HCT116 (cell line): ENCODE results near the gene PHB1. TPM values are rescaled to one million over a fixed set of nuclear protein-coding genes. Genes with fewer than 3 reads are reported as not detected.

Experiments
- ATAC-seq: fragments of 200-7000 bp; cut with Tn5 transposase; 2 replicates; pipeline ENCODE4 v1.9.1; 2020; ENCODE audit warnings: mild to moderate bottlenecking, moderate library complexity
- BruUV-seq: library from RNA; stranded (reverse); fragments of 400-500 nt; replicated peaks from 2 replicates; lab custom pipeline; 2021; lab: Mats Ljungman, UMichigan
- CTCF ChIA-PET: fragments of 300-600 bp; sonication (Branson Sonifier 250); formaldehyde crosslinking; loops from one replicate; lab custom pipeline; 2021; ENCODE audit warnings: antibody characterized with exemption; lab: Charles Lee
- POLR2A ChIA-PET: fragments of 300-600, 350-600 bp; sonication (Branson Sonifier 250); formaldehyde crosslinking; loops from one replicate; lab custom pipeline; 2021; ENCODE audit warnings: antibody characterized with exemption; lab: Charles Lee
- RAD21 ChIA-PET, 2 experiments: fragments of 300-600 bp; sonication (Branson Sonifier 250); formaldehyde crosslinking; loops; one replicate each; lab custom pipeline; 2023; ENCODE audit warnings: low total read pairs in 2 of 2; ENCODE audit not compliant: uncharacterized antibody in 2 of 2, unreplicated experiment in 2 of 2, low non-redundant PET in 1 of 2; lab: Charles Lee
- DNase-seq: peaks from one replicate; pipeline ENCODE4 v3.0.0-alpha.2; 2010; ENCODE audit warnings: low read depth, low spot score
- H2AFZ ChIP-seq: fragments of 200-600 bp; shearing (Covaris generic), sonication (generic); 2 replicates; pipeline ENCODE4 v1.6.1; 2017; ENCODE audit warnings: low read depth, mixed run types, mixed read lengths, antibody characterized with exemption, low read length; ENCODE audit not compliant: poor library complexity, severe bottlenecking
- H3K27ac ChIP-seq: 2 replicates; pipeline ENCODE4 v1.5.1; 2012; ENCODE audit warnings: low read depth, low read length
- H3K27me3 ChIP-seq: fragments of 200-600 bp; sonication (generic); 2 replicates; pipeline ENCODE4 v1.6.1; 2016; ENCODE audit warnings: mixed run types, low read length, mixed read lengths; ENCODE audit not compliant: insufficient read depth
- H3K36me3 ChIP-seq, 2 experiments: fragments of 200-500 bp in 1 of 2; fragments of 200-600 bp in 1 of 2; sonication (Bioruptor generic) in 1 of 2; sonication (generic) in 1 of 2; 2 replicates each; pipeline versions ENCODE4 v1.5.1 to v1.6.1; 2014 to 2016; ENCODE audit warnings: low read length in 2 of 2, inconsistent platforms in 1 of 2, mixed read lengths in 1 of 2, mixed run types in 1 of 2; ENCODE audit not compliant: insufficient read depth in 2 of 2, control insufficient read depth in 1 of 2
- H3K4me1 ChIP-seq, 2 experiments: fragments of 200-600 bp in 1 of 2; sonication (generic) in 1 of 2; 2 replicates each; pipeline versions ENCODE4 v1.5.1 to v1.6.1; 2012 to 2017; ENCODE audit warnings: low read length in 2 of 2, inconsistent platforms in 1 of 2, mild to moderate bottlenecking in 1 of 2, mixed read lengths in 1 of 2, mixed run types in 1 of 2, moderate library complexity in 1 of 2; ENCODE audit not compliant: insufficient read depth in 2 of 2, control insufficient read depth in 1 of 2
- H3K4me2 ChIP-seq: fragments of 200-600 bp; sonication (generic); 2 replicates; pipeline ENCODE4 v1.6.1; 2017; ENCODE audit warnings: mixed run types, low read length, mixed read lengths
- H3K4me3 ChIP-seq, 2 experiments: fragments of 200-600 bp in 1 of 2; sonication (generic) in 1 of 2; replicated peaks in 1 of 2; 2 replicates each; pipeline ENCODE4 v1.5.1; 2011 to 2016; ENCODE audit warnings: low read length in 2 of 2, control low read depth in 1 of 2, low read depth in 1 of 2, mild to moderate bottlenecking in 1 of 2, mixed read lengths in 1 of 2, mixed run types in 1 of 2
- H3K79me2 ChIP-seq: fragments of 200-600 bp; sonication (generic); 2 replicates; pipeline ENCODE4 v1.6.1; 2017; ENCODE audit warnings: mild to moderate bottlenecking, mixed run types, low read length, moderate library complexity, mixed read lengths; ENCODE audit not compliant: insufficient read depth
- H3K9ac ChIP-seq: fragments of 200-600 bp; sonication (generic); 2 replicates; pipeline ENCODE4 v1.6.1; 2016; ENCODE audit warnings: low read length, mixed read lengths
- H3K9me2 ChIP-seq: fragments of 200-600 bp; sonication (generic), shearing (Covaris generic); 2 replicates; pipeline ENCODE4 v1.6.1; 2017; ENCODE audit warnings: mixed run types, mild to moderate bottlenecking, moderate library complexity; ENCODE audit not compliant: insufficient read depth
- H3K9me3 ChIP-seq, 2 experiments: fragments of 200-500 bp in 1 of 2; fragments of 200-600 bp in 1 of 2; sonication (Bioruptor generic) in 1 of 2; sonication (generic) in 1 of 2; 2 replicates each; pipeline ENCODE4 v1.6.1; 2014 to 2017; ENCODE audit warnings: low read length in 2 of 2, mixed read lengths in 2 of 2, inconsistent platforms in 1 of 2, low read depth in 1 of 2, mild to moderate bottlenecking in 1 of 2, mixed run types in 1 of 2, moderate library complexity in 1 of 2; ENCODE audit not compliant: control insufficient read depth in 1 of 2, insufficient read depth in 1 of 2
- H4K20me1 ChIP-seq: fragments of 200-600 bp; sonication (generic), shearing (Covaris generic); 2 replicates; pipeline ENCODE4 v1.6.1; 2017; ENCODE audit warnings: mixed run types, mild to moderate bottlenecking, moderate library complexity; ENCODE audit not compliant: insufficient read depth
- CBX3 ChIP-seq: IDR thresholded peaks from 2 replicates; pipeline ENCODE4 v1.6.1; 2012; ENCODE audit warnings: low read depth
- CEBPB ChIP-seq: IDR thresholded peaks from 2 replicates; pipeline ENCODE4 v1.6.1; 2012; ENCODE audit warnings: low read depth
- CTCF ChIP-seq, 3 experiments: fragments of 200-600 bp in 1 of 3; sonication (generic) in 1 of 3; IDR thresholded peaks in 2 of 3; conservative IDR thresholded peaks in 1 of 3; 2 replicates each; pipeline ENCODE4 v1.5.1; 2012 to 2017; ENCODE audit warnings: low read depth in 2 of 3, low read length in 2 of 3, antibody characterized with exemption in 1 of 3, borderline replicate concordance in 1 of 3, control low read depth in 1 of 3, mild to moderate bottlenecking in 1 of 3, mixed read lengths in 1 of 3, mixed run types in 1 of 3, moderate library complexity in 1 of 3; ENCODE audit not compliant: insufficient read depth in 1 of 3
- EGR1 ChIP-seq: IDR thresholded peaks from 2 replicates; pipeline ENCODE4 v1.6.1; 2012; ENCODE audit warnings: low read depth
- EZH2 ChIP-seq: fragments of 200-600 bp; sonication (generic); IDR thresholded peaks from 2 replicates; pipeline ENCODE4 v1.6.1; 2017; ENCODE audit warnings: antibody characterized with exemption, mixed run types
- EZH2phosphoT487 ChIP-seq: fragments of 200-600 bp; IDR thresholded peaks from 2 replicates; pipeline ENCODE4 v1.6.1; 2018; ENCODE audit warnings: antibody characterized with exemption, borderline replicate concordance
- FOSL1 ChIP-seq: IDR thresholded peaks from 2 replicates; pipeline ENCODE4 v1.6.1; 2012; ENCODE audit warnings: low read depth
- JUND ChIP-seq: IDR thresholded peaks from 2 replicates; pipeline ENCODE4 v1.6.1; 2012
- POLR2A ChIP-seq: IDR thresholded peaks from 2 replicates; pipeline ENCODE4 v1.7.0; 2011; ENCODE audit warnings: borderline replicate concordance; ENCODE audit not compliant: insufficient read depth, insufficient read length; ENCODE audit errors: extremely low read depth
- POLR2AphosphoS5 ChIP-seq: IDR thresholded peaks from 2 replicates; pipeline ENCODE4 v1.6.1; 2011; ENCODE audit warnings: mild to moderate bottlenecking, low read depth, low read length, moderate library complexity
- RAD21 ChIP-seq: IDR thresholded peaks from 2 replicates; pipeline ENCODE4 v1.6.1; 2012; ENCODE audit warnings: low read depth, mild to moderate bottlenecking
- SIN3A ChIP-seq: IDR thresholded peaks from 2 replicates; pipeline ENCODE4 v1.6.1; 2012; ENCODE audit warnings: low read depth
- intact Hi-C: fragments of 100-400 bp; cut with micrococcal nuclease; formaldehyde crosslinking; loops from 2 replicates; pipeline ENCODE4 v1.10.0; 2022
- total RNA-seq: library from RNA; stranded (reverse); gene quantifications from one replicate; pipeline ENCODE4 v1.2.1, GENCODE V29; 2021; ENCODE audit not compliant: unreplicated experiment

The PHB1 gene
- total RNA-seq, 1 experiment from 2014 or later, result 534 TPM

- TF ChIP-seq CTCF (IDR thresholded peaks at IDR 0.05 in 2 of 3, conservative IDR thresholded peaks at IDR 0.05 in 1 of 3; ENCODE audit: borderline replicate concordance in 1 of 3, insufficient read depth in 1 of 3, low read depth in 2 of 3, low read length in 2 of 3), result no peak
- peak; percentile 90 for TF ChIP-seq POLR2AphosphoS5
- TF ChIP-seq EZH2, result no peak
- no peak for TF ChIP-seq FOSL1
- no peak for TF ChIP-seq JUND
- peak; percentile 98 for TF ChIP-seq SIN3A
- TF ChIP-seq CBX3, result no peak
These were observed at the start of gene PHB1 (continued) for GRCh38 chr17:49414622-49415350.

GRCh38 chr17:49464049-49464448 lies 49.4 kb upstream of the PHB1 start:
- Histone ChIP-seq H3K27ac (no peak overlapping the region), H3K27me3 (peaks cover 28% of the 10 kb centered on the region; the same call in 1 of the 2 replicates), H3K4me1 (no peaks in the 10 kb centered on the region), H4K20me1 (no peaks in the 10 kb centered on the region), H3K36me3 (no peaks in the 10 kb centered on the region), H3K9me3 (peaks cover 0 to 8% of the 10 kb centered on the region in 2 experiments; a peak in 1 of 4 replicates), H2AFZ (no peak overlapping the region), H3K79me2 (no peaks in the 10 kb centered on the region), H3K9ac (no peak overlapping the region), H3K4me3 (no peak overlapping the region), H3K4me2 (no peak overlapping the region), H3K9me2 (no peaks in the 10 kb centered on the region)
- TF ChIP-seq SIN3A, result no peak
- no peak for TF ChIP-seq POLR2AphosphoS5
- TF ChIP-seq EZH2phosphoT487, result no peak
- TF ChIP-seq EGR1, result no peak
- TF ChIP-seq RAD21, result no peak
- no peak for TF ChIP-seq CTCF (IDR thresholded peaks at IDR 0.05 in 2 of 3, conservative IDR thresholded peaks at IDR 0.05 in 1 of 3; ENCODE audit: borderline replicate concordance in 1 of 3, insufficient read depth in 1 of 3, low read depth in 2 of 3, low read length in 2 of 3)
- no peak for TF ChIP-seq CEBPB
- TF ChIP-seq POLR2A, result no peak
- DNase-seq (no peak), ATAC-seq (no peak)
- POLR2A ChIA-PET, result no interaction called here
- RAD21 ChIA-PET, result no interaction called here
- BruUV-seq, result no TSS peak
- CTCF ChIA-PET, result no interaction called here
- intact Hi-C loops, result no loop called here
